Lower leg skin (tissue), 3 donors: ENCODE results near the gene NSMCE4A.

Experiments
- CTCF ChIP-seq, 3 donors: fragments of 450-650 bp; IDR thresholded peaks; one replicate each; pipeline ENCODE4 v1.5.1; 2016; ENCODE audit warnings: antibody characterized with exemption in 3 of 3, mild to moderate bottlenecking in 3 of 3, moderate library complexity in 2 of 3
- POLR2A ChIP-seq, 2 donors: fragments of 450-650 bp; IDR thresholded peaks; one replicate each; pipeline ENCODE4 v1.6.1; 2016 to 2017; ENCODE audit warnings: antibody characterized with exemption in 2 of 2, mild to moderate bottlenecking in 1 of 2, moderate library complexity in 1 of 2

GRCh38 chr10:121941532-121941931 is 33.5 kb downstream of the NSMCE4A start:
- no peak for TF ChIP-seq CTCF (IDR thresholded peaks at IDR 0.05)
- no peak for TF ChIP-seq POLR2A (IDR thresholded peaks at IDR 0.05)
